Endothelial cell of umbilical vein (primary cell): Measurements from ENCODE around the gene FARP2. TPM values are rescaled to one million over a fixed set of nuclear protein-coding genes. Genes with fewer than 3 reads are reported as not detected.

Experiments
- BruUV-seq: library from RNA; stranded (reverse); fragments of 400-500 nt; replicated peaks from 2 replicates; lab custom pipeline; 2021; lab: Mats Ljungman, UMichigan
- CTCF ChIA-PET: fragments of 300-600, 350-600 bp; sonication (Branson Sonifier 250); formaldehyde crosslinking; loops from one replicate; lab custom pipeline; 2021; ENCODE audit warnings: antibody characterized with exemption, inconsistent platforms; lab: Charles Lee
- POLR2A ChIA-PET: fragments of 300-600, 350-600 bp; sonication (Branson Sonifier 250); formaldehyde crosslinking; loops from one replicate; lab custom pipeline; 2021; ENCODE audit warnings: antibody characterized with exemption, inconsistent platforms; lab: Charles Lee
- DNase-seq: peaks from one replicate; pipeline ENCODE4 v3.0.0-alpha.2; 2011; ENCODE audit warnings: low read depth, low spot score
- FAIRE-seq: peaks from 2 replicates; lab custom pipeline; 2011; peaks lifted over from hg19 to GRCh38; lab: Jason Lieb, UNC
- H2AFZ ChIP-seq: 2 replicates; pipeline ENCODE4 v1.6.0; 2012; ENCODE audit warnings: low read depth, low read length, control low read depth, inconsistent platforms
- H3K27ac ChIP-seq: 2 replicates; pipeline ENCODE4 v1.5.1; 2011; ENCODE audit warnings: low read depth, mild to moderate bottlenecking, control low read depth, low read length, moderate library complexity; ENCODE audit not compliant: insufficient read depth
- H3K27me3 ChIP-seq, 2 experiments: 2 replicates each; pipeline versions ENCODE4 v1.6.0 to v1.6.1; 2011; ENCODE audit warnings: low read length in 2 of 2, mixed read lengths in 1 of 2; ENCODE audit not compliant: control insufficient read depth in 2 of 2, insufficient read depth in 2 of 2
- H3K36me3 ChIP-seq, 2 experiments: 2 replicates in 1 of 2; 3 replicates in 1 of 2; pipeline ENCODE4 v1.5.1; 2011; ENCODE audit warnings: low read length in 2 of 2, mild to moderate bottlenecking in 1 of 2, moderate library complexity in 1 of 2; ENCODE audit not compliant: control insufficient read depth in 2 of 2, insufficient read depth in 2 of 2; ENCODE audit errors: extremely low read depth in 1 of 2
- H3K4me1 ChIP-seq: 3 replicates; pipeline ENCODE4 v1.5.1; 2011; ENCODE audit warnings: mild to moderate bottlenecking, low read length; ENCODE audit not compliant: control insufficient read depth, insufficient read depth; ENCODE audit errors: extremely low read depth
- H3K4me2 ChIP-seq: 2 replicates; pipeline ENCODE4 v1.6.1; 2011; ENCODE audit warnings: low read length, control low read depth, mixed read lengths; ENCODE audit not compliant: insufficient read depth
- H3K4me3 ChIP-seq, 3 experiments: fragments of 200-600 bp in 1 of 3; sonication (generic), shearing (Covaris generic) in 1 of 3; replicated peaks in 1 of 3; 2 replicates each; pipeline ENCODE4 v1.5.1; 2011 to 2016; ENCODE audit warnings: control low read depth in 3 of 3, low read length in 3 of 3, mild to moderate bottlenecking in 2 of 3, inconsistent platforms in 1 of 3, low read depth in 1 of 3, moderate library complexity in 1 of 3; ENCODE audit not compliant: insufficient read depth in 1 of 3
- H3K79me2 ChIP-seq: 2 replicates; pipeline ENCODE4 v1.6.0; 2012; ENCODE audit warnings: low read length, inconsistent platforms; ENCODE audit not compliant: control insufficient read depth, insufficient read depth
- H3K9ac ChIP-seq: replicated peaks from 2 replicates; pipeline ENCODE3; 2011; ENCODE audit warnings: low read length, control low read depth; ENCODE audit not compliant: insufficient read depth; ENCODE audit errors: extremely low read depth
- H3K9me1 ChIP-seq: replicated peaks from 3 replicates; pipeline ENCODE4 v1.6.0; 2011; ENCODE audit warnings: mild to moderate bottlenecking, low read length; ENCODE audit not compliant: control insufficient read depth, insufficient read depth; ENCODE audit errors: extremely low read depth
- H3K9me3 ChIP-seq: replicated peaks from 2 replicates; pipeline ENCODE4 v1.5.1; 2012; ENCODE audit warnings: low read length, inconsistent platforms; ENCODE audit not compliant: control insufficient read depth, insufficient read depth
- H4K20me1 ChIP-seq: replicated peaks from 2 replicates; pipeline ENCODE3; 2011; ENCODE audit warnings: mild to moderate bottlenecking, low read length; ENCODE audit not compliant: control insufficient read depth, insufficient read depth; ENCODE audit errors: extremely low read depth
- CTCF ChIP-seq, 2 donors: IDR thresholded peaks; 1 replicate in 1 of 2; 2 replicates in 1 of 2; pipeline ENCODE4 v1.5.1; 2011; ENCODE audit warnings: low read length in 2 of 2, mild to moderate bottlenecking in 2 of 2, moderate library complexity in 2 of 2, control low read depth in 1 of 2, inconsistent platforms in 1 of 2, low read depth in 1 of 2; ENCODE audit not compliant: insufficient read depth in 1 of 2; ENCODE audit errors: extremely low read depth in 1 of 2
- EZH2 ChIP-seq: IDR thresholded peaks from 2 replicates; pipeline ENCODE4 v1.6.1; 2012; ENCODE audit warnings: borderline replicate concordance, low read depth, mild to moderate bottlenecking, moderate library complexity, low read length, inconsistent platforms; ENCODE audit not compliant: severe bottlenecking
- FOS ChIP-seq: IDR thresholded peaks from 2 replicates; pipeline ENCODE4 v1.6.1; 2011; ENCODE audit warnings: mild to moderate bottlenecking, low read length, moderate library complexity, borderline replicate concordance; ENCODE audit not compliant: insufficient read depth
- GATA2 ChIP-seq: IDR thresholded peaks from 2 replicates; pipeline ENCODE4 v1.7.0; 2011; ENCODE audit warnings: low read depth, mild to moderate bottlenecking, moderate library complexity, mixed read lengths, low read length; ENCODE audit not compliant: insufficient read length, insufficient read depth
- JUN ChIP-seq: IDR thresholded peaks from 2 replicates; pipeline ENCODE4 v1.6.1; 2011; ENCODE audit warnings: borderline replicate concordance, low read depth; ENCODE audit not compliant: insufficient read length, insufficient read depth
- MAX ChIP-seq: IDR thresholded peaks from 2 replicates; pipeline ENCODE4 v1.6.1; 2011; ENCODE audit not compliant: insufficient read depth, insufficient read length
- MYC ChIP-seq: IDR thresholded peaks from one replicate; pipeline ENCODE4 v1.6.1; 2011; ENCODE audit warnings: mild to moderate bottlenecking, low read depth, low read length
- POLR2A ChIP-seq: IDR thresholded peaks from 2 replicates; pipeline ENCODE4 v1.6.1; 2012; ENCODE audit warnings: low read depth, mild to moderate bottlenecking, control low read depth, low read length
- POLR2AphosphoS5 ChIP-seq: IDR thresholded peaks from 2 replicates; pipeline ENCODE4 v1.6.1; 2012; ENCODE audit warnings: low read depth, mild to moderate bottlenecking, control low read depth, low read length, moderate library complexity; ENCODE audit not compliant: insufficient read depth
- dilution Hi-C: fragments of 300-500 bp; cut with MboI; formaldehyde crosslinking; loops from one replicate; pipeline ENCODE4 v1.15.0; 2019; ENCODE audit warnings: low sequenced_read_pairs; ENCODE audit not compliant: extremely low pct_ligation_motif_present
- intact Hi-C: fragments of 100-400 bp; cut with micrococcal nuclease; formaldehyde crosslinking; loops from one replicate; pipeline ENCODE4 v1.10.0; 2022
- polyA plus RNA-seq, 4 experiments: library from polyadenylated mRNA; depleted of rRNA in 3 of 4; stranded (reverse) in 3 of 4; unstranded in 1 of 4; fragments of >200 nt; gene quantifications; 2 replicates each; pipeline versions ENCODE4 v1.2.1 to v1.2.3, GENCODE V29; 2011 to 2012; ENCODE audit warnings: missing spikeins in 1 of 4
- total RNA-seq: library from RNA; stranded (reverse); gene quantifications from 2 replicates; pipeline ENCODE4 v1.2.3, GENCODE V29; 2021

The FARP2 gene
- total and polyA plus RNA-seq, 2 donors (not counting 3 experiments of a cell fraction or from before 2014, with no cell fraction given) = 15.3 to 45.3 TPM

- Histone ChIP-seq H3K27me3 (no peaks in the 10 kb centered on the region), H3K4me1 (peaks cover 27% of the 10 kb centered on the region), H2AFZ (peak overlapping the region; percentile 59), H3K9ac (no peak overlapping the region), H3K4me3 (peak overlapping the region in 1 of 3 experiments; percentile 21), H3K36me3 (no peaks in the 10 kb centered on the region), H3K4me2 (peak overlapping the region; percentile 47), H3K9me1 (no peaks in the 10 kb centered on the region), H4K20me1 (no peaks in the 10 kb centered on the region), H3K27ac (no peak overlapping the region), H3K79me2 (no peaks in the 10 kb centered on the region), H3K9me3 (no peaks in the 10 kb centered on the region)
- ChIA-PET POLR2A (no interaction called here), CTCF (no interaction called here)
- TF ChIP-seq POLR2A (no peak), GATA2 (no peak), FOS (no peak)
- no peak for FAIRE-seq
- intact Hi-C loops (loop anchor here (1.0 kb wide), 1 partner anchor 185 kb away; the partner anchor contains the start of gene FARP2), dilution Hi-C loops (no loop called here)
- DNase-seq = no peak
- no TSS peak for BruUV-seq
These were observed 185.6 kb downstream of the FARP2 start for GRCh38 chr2:241541564-241542277.

GRCh38 chr2:241542278-241542605 is 186.2 kb downstream of the FARP2 start:
- BruUV-seq = no TSS peak
- ChIA-PET CTCF (no interaction called here), POLR2A (no interaction called here)
- no peak for FAIRE-seq
- Histone ChIP-seq H3K27ac (no peak overlapping the region), H2AFZ (no peak overlapping the region), H3K9ac (no peak overlapping the region), H3K4me3 (no peak overlapping the region), H3K79me2 (no peaks in the 10 kb centered on the region), H3K9me1 (no peaks in the 10 kb centered on the region), H4K20me1 (no peaks in the 10 kb centered on the region), H3K27me3 (no peaks in the 10 kb centered on the region), H3K4me2 (no peak overlapping the region), H3K9me3 (no peaks in the 10 kb centered on the region), H3K4me1 (peaks cover 30% of the 10 kb centered on the region), H3K36me3 (no peaks in the 10 kb centered on the region)
- intact Hi-C loops = no loop called here
- no peak for TF ChIP-seq JUN
- TF ChIP-seq EZH2 = no peak
- no peak for TF ChIP-seq FOS
- no peak for TF ChIP-seq CTCF (IDR thresholded peaks at IDR 0.05; ENCODE audit: extremely low read depth in 1 of 2, insufficient read depth in 1 of 2, low read depth in 1 of 2, low read length in 2 of 2)
- no peak for TF ChIP-seq MYC
- no peak for TF ChIP-seq POLR2A
- TF ChIP-seq MAX = no peak
- no peak for TF ChIP-seq GATA2
- TF ChIP-seq POLR2AphosphoS5 = no peak
- no peak for DNase-seq
- dilution Hi-C loops = no loop called here
